PC-3 (cell line): ENCODE data around the gene C10orf95. TPM values are rescaled to one million over a fixed set of nuclear protein-coding genes. Genes with fewer than 3 reads are reported as not detected.

ENCODE experiments used
- ATAC-seq: fragments of 200-7000 bp; cut with Tn5 transposase; 2 replicates; pipeline ENCODE4 v1.9.1; 2020; ENCODE audit warnings: mild to moderate bottlenecking, moderate library complexity
- BruUV-seq: library from RNA; stranded (reverse); fragments of 400-500 nt; replicated peaks from 2 replicates; lab custom pipeline; 2021; lab: Mats Ljungman, UMichigan
- CTCF ChIA-PET: fragments of 300-600 bp; sonication (Branson Sonifier 250); formaldehyde crosslinking; loops from one replicate; lab custom pipeline; 2022; ENCODE audit warnings: antibody characterized with exemption; lab: Charles Lee
- POLR2A ChIA-PET: fragments of 300-600 bp; sonication (Branson Sonifier 250); formaldehyde crosslinking; loops from one replicate; lab custom pipeline; 2022; ENCODE audit warnings: antibody characterized with exemption; ENCODE audit not compliant: unreplicated experiment; lab: Charles Lee
- DNase-seq: peaks from one replicate; pipeline ENCODE4 v3.0.0-alpha.2; 2015
- H2AFZ ChIP-seq: fragments of 300-600 bp; sonication (generic); 2 replicates; pipeline ENCODE4 v1.6.0; 2016; ENCODE audit warnings: antibody characterized with exemption, low read length
- H3F3A ChIP-seq: fragments of 300-600 bp; sonication (generic); one replicate; pipeline ENCODE4 v1.6.0; 2017; ENCODE audit warnings: antibody characterized with exemption, low read length, control low read depth, mild to moderate bottlenecking; ENCODE audit not compliant: unreplicated experiment
- H3K27ac ChIP-seq: fragments of 300-600 bp; sonication (generic); 2 replicates; pipeline ENCODE4 v1.5.1; 2016; ENCODE audit warnings: mild to moderate bottlenecking, low read length
- H3K27me3 ChIP-seq: fragments of 300-600 bp; sonication (generic); 2 replicates; pipeline ENCODE4 v1.6.1; 2016; ENCODE audit warnings: low read length, mixed read lengths
- H3K36me3 ChIP-seq: fragments of 300-600 bp; sonication (generic); 2 replicates; pipeline ENCODE4 v1.6.1; 2016; ENCODE audit warnings: low read depth, mixed run types, low read length, mixed read lengths
- H3K4me1 ChIP-seq: fragments of 300-600 bp; sonication (generic); 2 replicates; pipeline ENCODE4 v1.5.1; 2016; ENCODE audit warnings: low read length; ENCODE audit not compliant: insufficient read depth
- H3K4me2 ChIP-seq: fragments of 300-600 bp; sonication (generic); 2 replicates; pipeline ENCODE4 v1.6.0; 2016; ENCODE audit warnings: low read length
- H3K4me3 ChIP-seq: fragments of 300-600 bp; sonication (generic); 2 replicates; pipeline ENCODE4 v1.5.1; 2016; ENCODE audit warnings: mild to moderate bottlenecking, low read length, mixed read lengths
- H3K79me2 ChIP-seq: fragments of 300-600 bp; sonication (generic); 2 replicates; pipeline ENCODE4 v1.6.1; 2017; ENCODE audit warnings: low read length, mixed read lengths
- H3K9ac ChIP-seq: fragments of 300-600 bp; sonication (generic); 2 replicates; pipeline ENCODE4 v1.6.0; 2016; ENCODE audit warnings: mild to moderate bottlenecking, low read length
- H3K9me2 ChIP-seq: fragments of 300-600 bp; sonication (generic); replicated peaks from 2 replicates; pipeline ENCODE4 v1.6.1; 2016; ENCODE audit warnings: mixed run types, low read length, mixed read lengths
- H3K9me3 ChIP-seq: fragments of 300-600 bp; sonication (generic); 2 replicates; pipeline ENCODE4 v1.6.1; 2016; ENCODE audit warnings: low read length, mixed read lengths
- H4K20me1 ChIP-seq: fragments of 300-600 bp; sonication (generic); 2 replicates; pipeline ENCODE4 v1.6.1; 2016; ENCODE audit warnings: low read length, mixed read lengths
- EZH2 ChIP-seq: fragments of 300-600 bp; sonication (generic); IDR thresholded peaks from one replicate; pipeline ENCODE4 v1.6.1; 2017; ENCODE audit warnings: antibody characterized with exemption, mild to moderate bottlenecking, low read length; ENCODE audit not compliant: unreplicated experiment
- EZH2phosphoT487 ChIP-seq: fragments of 300-600 bp; sonication (generic); IDR thresholded peaks from 2 replicates; pipeline ENCODE4 v1.6.1; 2018; ENCODE audit warnings: mild to moderate bottlenecking, antibody characterized with exemption, low read length, borderline replicate concordance
- intact Hi-C: fragments of 100-400 bp; cut with micrococcal nuclease; formaldehyde crosslinking; loops from 2 replicates; pipeline ENCODE4 v1.9.0; 2023
- total RNA-seq: library from RNA; depleted of rRNA; stranded (reverse); fragments of >200 nt; gene quantifications from 2 replicates; pipeline ENCODE4 v1.2.3, GENCODE V29; 2014
- TF ChIP-seq, protein P1 (sequence below): fragments of 300-600 bp; sonication (generic); conservative IDR thresholded peaks from 2 replicates; pipeline ENCODE4 v1.5.1; 2017; ENCODE audit warnings: antibody characterized with exemption, low read depth, mild to moderate bottlenecking, low read length

Gene C10orf95
- total RNA-seq, 1 experiment from 2014 or later = 1.9 TPM

DNA sequence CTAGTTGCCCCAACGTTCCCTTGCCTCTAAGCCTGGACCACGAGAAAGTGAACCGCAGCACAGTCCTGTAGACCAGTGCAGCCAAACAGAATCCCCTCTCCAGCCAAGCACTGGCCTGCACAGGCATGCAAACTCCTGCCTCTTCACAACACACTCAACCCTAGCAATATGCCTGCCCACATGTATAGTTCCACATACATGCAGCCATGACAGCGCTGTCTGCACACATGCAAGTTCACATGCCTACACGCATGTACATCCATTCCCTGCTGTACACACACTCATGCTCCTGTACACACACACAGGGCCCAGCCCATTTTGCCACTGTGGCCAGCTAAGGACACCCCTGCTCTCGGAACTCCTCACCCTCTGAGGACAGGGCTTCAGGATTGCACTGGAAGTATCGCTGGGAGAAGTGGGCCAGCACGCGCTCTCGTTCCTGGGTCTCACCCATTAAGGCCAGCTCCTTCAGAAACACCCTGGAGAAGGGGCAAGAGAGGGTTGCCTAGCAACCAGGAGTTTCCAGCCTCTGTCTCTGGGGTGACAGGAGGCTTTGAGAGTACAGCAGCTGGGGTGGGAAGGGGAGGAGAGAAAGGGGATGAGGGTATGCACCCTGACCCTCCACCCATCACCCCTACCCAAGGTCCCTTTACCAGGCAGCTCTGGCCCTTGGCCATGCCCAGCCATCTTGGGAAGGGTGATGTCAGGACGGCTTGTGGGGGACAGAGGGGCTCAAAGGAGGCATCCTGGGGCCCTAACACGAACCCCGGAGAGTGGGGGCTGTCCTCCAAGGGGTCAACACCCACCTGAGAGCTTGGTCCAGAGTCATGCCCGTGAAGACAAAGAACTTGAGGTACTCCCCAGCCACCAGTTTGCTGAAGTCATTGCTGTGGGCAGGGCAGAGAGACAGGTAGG lies 39.7 kb downstream of the C10orf95 start:
- Histone ChIP-seq H3K36me3 (no peaks in the 10 kb centered on the region), H3K27me3 (peaks cover 8% of the 10 kb centered on the region; the same call in 1 of the 2 replicates), H3K79me2 (no peaks in the 10 kb centered on the region), H3K27ac (no peak overlapping the region), H3K4me1 (no peaks in the 10 kb centered on the region), H4K20me1 (no peaks in the 10 kb centered on the region), H3K9me2 (no peaks in the 10 kb centered on the region), H3F3A (no peaks in the 10 kb centered on the region), H3K9me3 (no peaks in the 10 kb centered on the region), H3K9ac (no peak overlapping the region), H3K4me3 (no peak overlapping the region), H2AFZ (no peak overlapping the region), H3K4me2 (no peak overlapping the region)
- ChIA-PET POLR2A (no interaction called here), CTCF (no interaction called here)
- no peak for TF ChIP-seq EZH2
- TF ChIP-seq, protein P1, sequence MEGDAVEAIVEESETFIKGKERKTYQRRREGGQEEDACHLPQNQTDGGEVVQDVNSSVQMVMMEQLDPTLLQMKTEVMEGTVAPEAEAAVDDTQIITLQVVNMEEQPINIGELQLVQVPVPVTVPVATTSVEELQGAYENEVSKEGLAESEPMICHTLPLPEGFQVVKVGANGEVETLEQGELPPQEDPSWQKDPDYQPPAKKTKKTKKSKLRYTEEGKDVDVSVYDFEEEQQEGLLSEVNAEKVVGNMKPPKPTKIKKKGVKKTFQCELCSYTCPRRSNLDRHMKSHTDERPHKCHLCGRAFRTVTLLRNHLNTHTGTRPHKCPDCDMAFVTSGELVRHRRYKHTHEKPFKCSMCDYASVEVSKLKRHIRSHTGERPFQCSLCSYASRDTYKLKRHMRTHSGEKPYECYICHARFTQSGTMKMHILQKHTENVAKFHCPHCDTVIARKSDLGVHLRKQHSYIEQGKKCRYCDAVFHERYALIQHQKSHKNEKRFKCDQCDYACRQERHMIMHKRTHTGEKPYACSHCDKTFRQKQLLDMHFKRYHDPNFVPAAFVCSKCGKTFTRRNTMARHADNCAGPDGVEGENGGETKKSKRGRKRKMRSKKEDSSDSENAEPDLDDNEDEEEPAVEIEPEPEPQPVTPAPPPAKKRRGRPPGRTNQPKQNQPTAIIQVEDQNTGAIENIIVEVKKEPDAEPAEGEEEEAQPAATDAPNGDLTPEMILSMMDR = no peak
- no peak for TF ChIP-seq EZH2phosphoT487
- BruUV-seq = no TSS peak
- ATAC-seq (no peak), DNase-seq (no peak)
- intact Hi-C loops = no loop called here

DNA sequence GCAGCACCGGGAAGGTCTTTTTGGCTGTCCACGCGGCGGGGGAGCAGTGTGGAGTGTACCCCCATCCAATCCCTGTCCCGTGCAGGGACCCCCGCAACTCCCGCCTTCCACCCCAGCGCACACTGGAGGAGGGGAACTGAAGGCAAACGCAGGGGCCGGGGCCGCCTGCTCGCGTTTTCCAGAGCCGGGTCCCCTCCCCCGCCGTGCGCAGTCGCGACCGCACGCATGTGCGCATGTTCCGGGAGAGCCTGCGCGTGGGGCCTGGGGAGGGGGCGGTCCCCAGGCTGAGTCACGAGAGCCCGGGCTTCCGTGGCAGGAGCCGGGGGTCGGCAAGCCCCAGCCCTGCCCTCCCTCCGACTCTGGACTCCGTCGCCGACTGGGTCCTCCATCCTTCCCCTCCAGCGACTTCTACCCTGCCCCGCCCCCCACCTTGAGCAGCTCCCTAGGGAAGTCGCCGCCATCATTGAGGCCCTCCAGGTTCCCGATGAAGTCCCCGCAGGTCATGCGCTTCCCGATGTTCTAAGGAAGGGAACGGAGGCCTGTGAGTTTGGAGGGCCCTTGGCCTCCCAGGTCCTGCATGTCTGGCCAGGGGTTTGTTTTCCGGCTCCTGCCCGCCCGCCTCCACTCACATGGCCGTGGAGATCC lies 40.8 kb downstream of the C10orf95 start:
- Histone ChIP-seq H3K79me2 (no peaks in the 10 kb centered on the region), H3K4me3 (no peak overlapping the region), H3K9me3 (no peaks in the 10 kb centered on the region), H3K27me3 (peaks cover 8% of the 10 kb centered on the region; the same call in 1 of the 2 replicates), H2AFZ (no peak overlapping the region), H4K20me1 (no peaks in the 10 kb centered on the region), H3K4me1 (no peaks in the 10 kb centered on the region), H3F3A (no peaks in the 10 kb centered on the region), H3K4me2 (no peak overlapping the region), H3K36me3 (no peaks in the 10 kb centered on the region), H3K27ac (no peak overlapping the region), H3K9me2 (no peaks in the 10 kb centered on the region), H3K9ac (no peak overlapping the region)
- ATAC-seq (no peak), DNase-seq (no peak)
- no peak for TF ChIP-seq EZH2phosphoT487
- BruUV-seq = no TSS peak
- intact Hi-C loops = no loop called here
- ChIA-PET POLR2A (no interaction called here), CTCF (no interaction called here)

DNA sequence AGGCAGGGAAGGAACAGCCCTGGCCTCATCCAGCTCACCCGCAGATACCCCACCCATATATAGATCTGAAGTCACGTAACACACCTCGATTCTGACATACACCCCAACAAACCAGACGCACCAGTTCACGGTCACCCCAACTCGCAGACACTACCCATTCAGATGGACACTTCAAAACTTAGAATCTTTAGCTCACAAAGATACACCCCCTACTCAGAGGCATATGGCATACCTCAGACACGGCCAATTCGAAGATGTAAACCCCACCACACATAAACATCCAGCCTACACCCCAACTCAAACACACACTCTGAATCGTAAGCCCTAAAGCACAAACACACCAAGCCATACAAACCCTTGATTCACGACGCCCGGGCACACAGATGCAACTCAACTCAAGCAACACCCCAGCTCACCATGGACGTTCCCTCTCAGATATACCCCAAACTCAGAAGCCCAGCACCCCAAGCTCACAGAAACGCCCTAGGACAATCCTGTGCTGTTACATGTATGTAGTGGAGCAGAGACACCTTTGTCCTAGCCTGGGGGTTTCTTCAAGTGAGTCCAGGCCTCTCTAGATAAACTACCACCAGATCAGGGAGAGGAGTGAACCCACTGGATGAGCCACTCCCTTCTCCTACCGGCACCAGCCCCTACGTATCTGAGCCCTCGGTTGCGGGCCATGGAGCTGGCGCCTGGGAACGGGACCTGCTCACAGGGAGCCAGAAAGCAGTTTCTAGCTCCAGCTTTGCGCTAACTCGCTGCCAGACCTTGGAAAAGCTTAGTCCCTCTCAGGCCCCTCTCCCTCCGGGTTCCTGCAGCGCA lies 41.5 kb downstream of the C10orf95 start:
- Histone ChIP-seq H4K20me1 (no peaks in the 10 kb centered on the region), H3K4me3 (no peak overlapping the region), H3K27ac (no peak overlapping the region), H3K4me2 (no peak overlapping the region), H2AFZ (no peak overlapping the region), H3F3A (no peaks in the 10 kb centered on the region), H3K9ac (no peak overlapping the region), H3K27me3 (peaks cover 8% of the 10 kb centered on the region; the same call in 1 of the 2 replicates), H3K4me1 (no peaks in the 10 kb centered on the region), H3K9me2 (no peaks in the 10 kb centered on the region), H3K36me3 (no peaks in the 10 kb centered on the region), H3K9me3 (no peaks in the 10 kb centered on the region), H3K79me2 (no peaks in the 10 kb centered on the region)
- CTCF ChIA-PET = no interaction called here
- POLR2A ChIA-PET = no interaction called here
- intact Hi-C loops = no loop called here
- BruUV-seq = no TSS peak
- no peak for ATAC-seq
- DNase-seq = no peak
- no peak for TF ChIP-seq EZH2
- TF ChIP-seq EZH2phosphoT487 = no peak
- TF ChIP-seq, protein P1 = no peak
